ENCODE data around the gene DCST2.
A peak's percentile ranks its signal among the peaks of the same experiment; 100 is the strongest.

Gene DCST2

DNA sequence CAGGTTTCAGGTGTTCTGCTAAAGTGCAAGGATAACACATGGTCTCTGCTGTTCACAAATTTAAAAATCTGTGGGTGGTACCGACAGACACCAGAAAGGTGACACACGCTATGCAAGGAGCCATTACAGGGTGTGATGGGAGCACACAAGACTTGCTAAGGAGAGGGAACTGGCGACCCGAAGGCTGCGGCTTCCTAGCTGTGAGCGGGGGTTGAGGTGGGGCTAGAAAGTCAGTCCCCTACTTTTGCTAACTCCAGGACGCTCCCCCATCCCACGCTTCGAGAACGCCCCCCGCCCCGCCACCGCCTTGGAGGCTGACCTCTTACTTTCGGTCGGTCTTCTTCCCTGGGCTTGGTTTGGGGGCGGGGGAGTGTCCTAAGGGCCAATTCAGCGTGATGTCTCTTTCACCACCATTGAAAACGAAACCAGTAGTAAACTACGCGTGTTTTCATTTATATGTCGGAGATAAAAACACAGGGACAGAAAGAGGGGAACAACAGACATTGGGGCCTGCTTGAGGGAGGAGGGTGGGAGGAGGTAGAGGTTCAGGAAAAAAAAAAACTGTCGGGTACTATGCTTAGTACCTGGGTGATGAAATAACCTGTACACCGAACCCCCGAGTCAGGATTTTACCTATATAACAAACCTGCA lies 58.0 kb downstream of the DCST2 start:
- peak; percentile 23 for DNase-seq (ENCODE audit: low read depth, low spot score)

DNA sequence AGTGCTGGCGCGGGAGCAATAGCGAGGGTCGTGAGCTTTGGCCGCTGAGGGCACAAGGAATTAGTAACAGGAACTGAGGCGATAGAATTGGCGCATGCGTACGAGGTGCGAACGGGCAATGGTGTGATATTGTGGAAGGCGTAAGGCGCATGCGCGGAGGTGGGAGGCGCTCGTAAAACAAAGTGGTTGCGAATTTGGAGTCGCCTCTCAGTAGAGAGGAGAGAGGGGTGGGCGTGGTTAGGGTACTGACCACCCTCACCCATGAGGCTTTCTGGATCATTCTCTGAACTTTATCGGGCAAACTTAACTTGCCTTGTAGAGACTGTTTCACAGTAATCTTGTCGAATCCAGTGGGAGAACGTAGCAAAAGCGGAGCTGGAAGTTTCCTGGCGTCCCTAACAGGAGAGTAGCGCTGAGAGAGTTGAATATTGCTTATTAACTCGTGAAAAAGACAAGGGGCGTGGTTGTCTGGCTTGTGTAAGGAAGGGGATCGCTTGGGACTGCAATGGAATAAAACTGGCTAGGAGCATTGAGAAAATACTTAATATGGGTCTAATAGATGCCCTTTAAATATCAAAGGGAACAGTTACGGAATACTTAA lies 58.7 kb downstream of the DCST2 start:
- DNase-seq (ENCODE audit: low read depth, low spot score) = peak; percentile 81

DNA sequence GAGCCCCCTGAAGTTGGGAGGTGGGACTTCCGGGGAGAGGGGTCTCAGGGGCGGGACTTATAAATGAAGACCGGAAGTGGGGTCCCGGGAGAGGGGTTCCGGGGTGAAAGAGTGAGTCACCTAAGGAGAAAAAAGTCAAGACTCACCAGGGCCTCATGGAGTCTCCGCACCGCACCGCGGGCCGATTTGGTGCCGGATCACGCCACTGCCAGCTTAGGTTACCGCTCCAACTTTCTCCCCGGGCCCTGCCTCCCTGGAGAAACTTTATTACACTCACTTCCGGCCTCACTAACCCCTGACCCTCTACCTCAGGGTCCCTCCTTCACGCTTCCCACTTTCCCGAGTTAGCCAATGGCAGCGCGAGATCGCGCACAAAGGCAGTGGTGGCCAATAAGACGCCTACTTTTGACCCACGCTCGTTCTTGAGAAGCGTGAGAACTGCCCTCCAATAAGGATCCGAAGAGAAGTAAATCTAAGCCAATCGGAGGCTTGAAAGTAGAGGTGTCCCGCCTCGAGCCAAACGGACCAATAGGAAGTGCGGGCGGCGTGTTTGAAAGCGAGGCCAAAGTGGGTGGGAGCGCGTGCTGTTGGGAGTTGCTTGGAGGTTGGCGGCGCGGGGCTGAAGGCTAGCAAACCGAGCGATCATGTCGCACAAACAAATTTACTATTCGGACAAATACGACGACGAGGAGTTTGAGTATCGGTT lies 59.3 kb downstream of the DCST2 start, which contains the start of gene CKS1B:
Gene CKS1B, plus strand, starts transcription at position 580 of the 706 bp plus-strand sequence. Its CDS starts 65 bp downstream, at position 645.
- DNase-seq (ENCODE audit: low read depth, low spot score) = peak; percentile 86

DNA sequence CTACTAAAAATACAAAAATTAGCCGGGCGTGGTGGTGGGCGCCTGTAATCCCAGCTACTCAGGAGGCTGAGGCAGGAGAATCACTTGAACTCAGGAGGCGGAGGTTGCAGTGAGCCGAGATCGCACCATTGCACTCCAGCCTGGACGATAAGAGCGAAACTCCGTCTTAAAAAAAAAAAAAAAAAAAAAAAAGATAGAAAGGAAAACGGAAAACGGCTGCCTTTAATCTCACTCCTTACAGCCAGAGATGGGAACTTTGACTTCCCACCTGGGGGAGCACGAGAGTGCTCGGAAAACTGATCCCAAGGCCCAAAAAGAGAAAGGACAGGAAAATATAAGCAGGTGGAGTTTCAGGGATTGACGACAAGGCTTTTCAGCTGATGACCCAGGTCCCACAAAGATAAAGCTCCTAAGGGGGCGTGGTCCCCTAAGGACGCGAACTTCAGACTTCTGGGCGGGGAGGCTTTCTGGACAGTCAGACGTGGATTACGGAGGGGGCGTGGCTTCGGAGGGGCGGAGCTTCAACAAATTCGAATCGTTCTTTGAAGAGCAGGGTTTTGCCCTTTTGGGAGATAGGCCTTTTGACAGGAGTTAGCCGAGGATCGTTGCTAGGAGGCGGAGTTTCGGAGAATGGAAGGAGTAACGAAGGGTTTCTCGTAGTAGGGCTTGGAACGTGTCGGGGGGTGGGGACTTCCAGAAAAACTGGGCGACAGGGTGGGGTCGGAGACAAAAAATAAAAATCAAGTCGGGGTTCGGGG lies 60.1 kb downstream of the DCST2 start:
- DNase-seq (ENCODE audit: low read depth, low spot score) = peak; percentile 78

DNA sequence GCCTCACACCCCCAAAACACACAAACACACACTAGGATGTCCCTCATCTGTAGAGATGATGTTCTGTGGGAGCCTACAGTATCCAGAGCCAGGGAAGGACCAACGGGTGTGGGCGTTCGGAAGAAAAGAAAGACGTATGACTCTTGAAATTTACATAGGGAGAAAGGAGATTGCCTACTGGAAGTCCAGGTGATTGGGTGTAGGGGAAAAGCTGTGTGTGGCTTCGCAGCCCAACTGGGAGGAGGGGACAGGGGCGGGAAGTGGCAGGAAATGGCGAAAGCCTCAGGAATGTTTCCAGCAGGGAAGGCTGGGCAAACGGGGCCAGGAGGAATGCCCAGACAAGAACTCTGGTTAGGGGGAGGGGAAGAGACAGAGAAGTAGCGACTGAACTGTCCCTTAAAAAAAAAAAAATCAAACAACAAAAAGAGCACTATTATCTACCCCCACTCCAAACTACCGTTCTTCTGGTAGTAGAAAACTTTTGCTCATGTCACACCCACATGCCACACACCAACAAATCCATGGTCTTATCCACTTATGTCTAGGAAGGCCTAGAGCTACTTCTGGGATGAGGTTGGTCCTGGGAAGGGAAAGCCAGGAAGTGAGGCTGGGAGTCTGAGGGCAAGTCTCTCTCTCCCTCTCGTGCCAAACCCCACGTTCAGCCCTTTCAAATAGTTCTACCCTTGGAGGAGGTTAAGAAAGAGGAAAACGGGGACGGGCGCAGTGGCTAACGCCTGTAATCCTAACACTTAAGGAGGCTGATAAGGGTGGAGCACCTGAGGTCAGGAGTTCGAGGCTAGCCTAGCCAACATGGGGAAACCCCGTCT lies 60.9 kb downstream of the DCST2 start:
- DNase-seq (ENCODE audit: low read depth, low spot score) = no peak

DNA sequence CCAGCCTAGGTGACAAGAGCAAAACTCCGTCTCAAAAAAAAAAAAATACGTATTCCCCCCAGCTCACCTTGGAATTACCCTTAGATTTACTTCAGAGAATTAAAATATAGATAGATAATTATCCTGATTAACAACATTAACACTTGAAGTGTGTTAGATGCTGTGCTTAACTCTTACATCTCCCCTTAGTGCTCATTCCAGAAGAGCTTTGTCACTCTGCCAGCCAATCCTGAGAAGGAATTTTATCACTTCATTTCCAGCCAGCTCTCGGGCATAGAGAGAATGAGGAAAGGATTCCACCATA lies 61.4 kb downstream of the DCST2 start:
- no peak for DNase-seq (ENCODE audit: low read depth, low spot score)

DNA sequence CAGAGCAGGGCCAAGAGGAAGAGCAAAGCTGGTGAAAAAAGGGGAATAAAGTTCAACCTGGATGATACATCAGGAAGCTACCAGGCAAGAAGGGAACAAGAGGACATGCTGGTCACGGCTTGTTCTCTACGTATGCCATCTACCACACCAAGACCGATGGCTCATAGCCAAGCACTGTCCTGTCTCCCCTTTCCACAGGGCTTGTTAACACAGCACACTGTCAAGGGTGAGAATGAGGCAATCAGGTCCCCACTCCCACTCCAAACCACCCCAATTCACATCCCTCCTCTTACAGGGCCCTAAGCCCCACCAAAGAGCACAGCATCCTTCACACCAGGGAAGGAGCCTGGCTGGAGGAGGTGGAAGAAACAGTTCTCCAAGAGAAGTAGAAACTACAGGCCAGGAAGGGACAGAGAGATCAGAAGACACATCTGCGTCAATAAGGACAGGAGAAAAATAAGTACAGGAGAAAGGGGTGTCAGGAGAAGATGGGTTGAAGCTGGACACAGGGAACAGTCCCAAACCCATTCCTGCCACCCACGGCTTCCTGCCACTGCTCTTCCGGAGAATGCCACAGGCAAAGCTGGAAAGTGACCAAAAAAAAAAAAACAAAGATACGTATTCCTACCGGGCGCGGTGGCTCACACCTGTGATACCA lies 62.1 kb downstream of the DCST2 start:
- DNase-seq (ENCODE audit: low read depth, low spot score) = no peak

DNA sequence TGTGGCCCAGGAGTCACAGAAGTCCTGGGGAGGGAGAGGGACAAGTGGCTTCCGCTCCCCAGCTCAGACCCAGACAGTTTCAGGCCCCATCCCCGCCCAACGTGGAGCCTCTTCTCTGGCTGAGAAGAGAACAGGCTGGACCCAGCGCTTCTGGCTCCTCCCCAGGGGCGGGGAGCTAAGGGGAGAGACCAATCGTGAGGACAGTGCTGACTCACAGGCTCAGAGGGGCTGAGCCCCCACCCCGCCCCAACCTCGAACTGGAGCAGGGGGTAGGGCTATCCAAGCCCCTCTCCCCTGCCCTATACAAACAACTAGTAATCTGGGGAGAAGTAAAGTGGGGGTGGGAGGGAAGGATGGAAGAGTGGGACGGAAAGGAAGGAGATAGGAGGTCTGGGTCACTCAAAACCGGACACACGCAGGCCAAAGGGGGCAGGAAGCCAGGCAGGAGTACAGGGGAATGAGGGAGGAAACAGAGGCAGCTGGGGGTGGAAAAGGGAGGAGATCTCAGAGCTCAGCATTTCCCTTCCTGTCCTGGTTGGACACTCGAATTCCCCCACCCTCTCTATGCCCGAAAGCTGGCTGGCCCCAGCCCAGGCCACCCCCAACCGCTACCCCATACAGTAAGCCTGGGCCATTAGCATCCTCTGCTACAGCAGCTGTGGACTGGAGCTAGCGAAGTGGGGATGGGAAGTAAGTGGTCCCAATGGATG lies 62.8 kb downstream of the DCST2 start, which contains the start of gene SHC1:
Gene SHC1, minus strand, starts transcription at position 117 of the 710 bp plus-strand sequence. CDS start 221 bp downstream, outside the sequence.
- no peak for DNase-seq (ENCODE audit: low read depth, low spot score)

DNA sequence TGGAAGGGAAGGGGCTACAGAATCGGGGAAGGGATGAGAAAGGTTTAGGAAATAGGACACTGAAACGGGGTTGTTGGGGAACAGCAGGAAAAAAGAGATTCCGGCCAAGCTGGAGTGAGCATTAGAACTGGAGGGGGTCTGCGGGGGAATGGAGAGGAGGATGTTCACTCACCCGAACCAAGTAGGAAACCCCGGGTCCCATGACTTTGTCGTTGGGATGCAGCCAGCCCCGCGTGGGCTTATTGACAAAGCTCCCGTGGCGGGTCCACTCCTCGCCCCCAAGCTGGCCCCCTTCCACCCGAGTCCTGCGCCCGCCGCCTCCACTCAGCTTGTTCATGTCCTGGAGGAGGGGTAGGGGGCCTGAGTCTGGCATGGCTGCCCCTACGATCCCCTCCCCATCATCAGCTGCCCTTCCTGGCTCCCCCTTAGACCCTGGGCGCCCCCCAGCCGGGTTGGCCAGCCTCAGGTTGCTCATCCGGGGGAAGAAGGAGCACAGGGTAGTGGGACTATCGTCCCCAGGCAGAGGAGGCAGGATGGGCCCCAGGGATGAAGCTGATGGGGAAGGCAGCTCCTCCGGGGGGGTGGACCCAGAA lies 63.6 kb downstream of the DCST2 start:
- no peak for DNase-seq (ENCODE audit: low read depth, low spot score)

DNA sequence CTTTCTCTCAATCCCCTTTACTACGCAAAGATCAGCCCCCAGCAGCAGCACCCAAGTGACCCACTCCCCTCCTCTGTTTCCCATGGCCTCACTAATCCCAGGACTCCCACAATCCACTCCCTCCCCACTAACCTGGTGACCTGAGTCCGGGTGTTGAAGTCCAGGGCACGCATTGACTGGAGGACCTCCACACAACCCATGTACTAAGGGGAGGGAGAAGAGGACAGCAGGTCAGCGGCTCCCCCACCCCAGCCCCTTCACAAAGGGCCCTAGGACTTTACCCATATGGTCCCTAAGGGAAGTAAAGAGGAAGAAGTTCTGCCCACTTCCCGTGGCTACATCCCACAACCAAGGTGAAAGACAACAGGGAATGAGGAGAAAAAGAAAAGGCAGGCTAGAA lies 64.3 kb downstream of the DCST2 start:
- DNase-seq (ENCODE audit: low read depth, low spot score) = no peak

DNA sequence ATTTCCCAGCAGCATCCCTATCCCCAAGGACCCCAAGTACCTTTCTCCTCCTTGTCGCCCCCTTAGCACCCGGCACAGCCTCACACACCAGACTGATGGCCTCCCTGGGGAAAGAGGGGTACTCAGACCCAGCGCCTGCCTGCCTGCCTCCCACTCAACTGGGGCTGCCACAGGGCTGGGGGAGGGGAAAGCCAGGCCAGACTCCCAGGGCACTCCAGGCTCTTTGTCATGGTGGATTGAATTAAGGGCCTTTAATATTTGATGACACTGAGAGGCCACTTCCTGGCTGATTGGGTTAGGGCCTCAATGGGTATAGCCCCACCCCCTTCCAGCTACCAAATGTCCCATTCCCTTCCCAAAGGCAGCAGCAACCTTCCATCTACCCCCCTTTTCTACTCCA lies 64.8 kb downstream of the DCST2 start:
- no peak for DNase-seq (ENCODE audit: low read depth, low spot score)
